ENCODE data around the gene OPN5.

Gene OPN5

GRCh38 chr6:47788498-47788884, 6.7 kb downstream of the OPN5 start:
- Histone ChIP-seq H3K27me3 (ENCODE audit: insufficient read depth, low read depth) (no peaks in the 10 kb centered on the region), H3K79me2 (ENCODE audit: insufficient read depth, low read depth) (no peaks in the 10 kb centered on the region), H3K4me2 (no peak overlapping the region), H2AFZ (ENCODE audit: low read depth) (0 out of 2 replicates have a peak overlapping the region, but pooled peaks have one; percentile 54), H4K20me1 (ENCODE audit: insufficient read depth) (no peaks in the 10 kb centered on the region), H3K27ac (no peak overlapping the region), H3K4me3 (IDR thresholded peaks at IDR 0.05; ENCODE audit: insufficient read depth, low read depth, low read length) (no peak overlapping the region), H3K36me3 (ENCODE audit: insufficient read depth) (no peaks in the 10 kb centered on the region), H3K9ac (no peak overlapping the region), H3K4me1 (ENCODE audit: low read depth, poor library complexity, severe bottlenecking) (no peaks in the 10 kb centered on the region)
- no peak for TF ChIP-seq CTCF (conservative IDR thresholded peaks at IDR 0.05; ENCODE audit: low read depth, low read length)

GRCh38 chr6:47789553-47789952, 7.7 kb downstream of the OPN5 start:
- Histone ChIP-seq H3K27me3 (ENCODE audit: insufficient read depth, low read depth) (no peaks in the 10 kb centered on the region), H2AFZ (ENCODE audit: low read depth) (no peak overlapping the region), H3K4me2 (no peak overlapping the region), H3K36me3 (ENCODE audit: insufficient read depth) (no peaks in the 10 kb centered on the region), H3K9ac (no peak overlapping the region), H4K20me1 (ENCODE audit: insufficient read depth) (no peaks in the 10 kb centered on the region), H3K4me1 (ENCODE audit: low read depth, poor library complexity, severe bottlenecking) (no peaks in the 10 kb centered on the region), H3K27ac (no peak overlapping the region), H3K79me2 (ENCODE audit: insufficient read depth, low read depth) (no peaks in the 10 kb centered on the region), H3K4me3 (IDR thresholded peaks at IDR 0.05; ENCODE audit: insufficient read depth, low read depth, low read length) (no peak overlapping the region)
- no peak for TF ChIP-seq CTCF (conservative IDR thresholded peaks at IDR 0.05; ENCODE audit: low read depth, low read length)

GRCh38 chr6:47792216-47792733, 10.4 kb downstream of the OPN5 start:
- Histone ChIP-seq H4K20me1 (ENCODE audit: insufficient read depth) (no peaks in the 10 kb centered on the region), H3K4me1 (ENCODE audit: low read depth, poor library complexity, severe bottlenecking) (no peaks in the 10 kb centered on the region), H3K9ac (no peak overlapping the region), H3K27me3 (ENCODE audit: insufficient read depth, low read depth) (no peaks in the 10 kb centered on the region), H3K4me2 (no peak overlapping the region), H3K79me2 (ENCODE audit: insufficient read depth, low read depth) (no peaks in the 10 kb centered on the region), H2AFZ (ENCODE audit: low read depth) (no peak overlapping the region), H3K27ac (no peak overlapping the region), H3K36me3 (ENCODE audit: insufficient read depth) (no peaks in the 10 kb centered on the region), H3K4me3 (IDR thresholded peaks at IDR 0.05; ENCODE audit: insufficient read depth, low read depth, low read length) (no peak overlapping the region)
- no peak for TF ChIP-seq CTCF (conservative IDR thresholded peaks at IDR 0.05; ENCODE audit: low read depth, low read length)

- no peaks in the 10 kb centered on the region for H3K27me3 ChIP-seq (ENCODE audit: insufficient read depth, low read depth)
- H3K27ac ChIP-seq, result no peak overlapping the region
- H3K4me1 ChIP-seq (ENCODE audit: low read depth, poor library complexity, severe bottlenecking), result no peaks in the 10 kb centered on the region
- no peak overlapping the region for H3K4me3 ChIP-seq (IDR thresholded peaks at IDR 0.05; ENCODE audit: insufficient read depth, low read depth, low read length)
- H3K79me2 ChIP-seq (ENCODE audit: insufficient read depth, low read depth), result no peaks in the 10 kb centered on the region
- H3K36me3 ChIP-seq (ENCODE audit: insufficient read depth), result no peaks in the 10 kb centered on the region
- no peak overlapping the region for H3K4me2 ChIP-seq
- TF ChIP-seq CTCF (conservative IDR thresholded peaks at IDR 0.05; ENCODE audit: low read depth, low read length), result no peak
- no peaks in the 10 kb centered on the region for H4K20me1 ChIP-seq (ENCODE audit: insufficient read depth)
- no peak overlapping the region for H2AFZ ChIP-seq (ENCODE audit: low read depth)
- no peak overlapping the region for H3K9ac ChIP-seq
Observed at GRCh38 chr6:47794577-47795135, 12.8 kb downstream of the OPN5 start.

All from KMS-11 (cell line).